Heart left ventricle (tissue), 16 donors: ENCODE measurements around the gene TXNDC17. TPM values are rescaled to one million over a fixed set of nuclear protein-coding genes. Genes with fewer than 3 reads are reported as not detected.

Experiments
- ATAC-seq, 4 donors: fragments of 200-7000 bp; cut with Tn5 transposase; one replicate each; pipeline ENCODE4 v1.9.1; 2020 to 2022; ENCODE audit warnings: moderate library complexity in 4 of 4, mild to moderate bottlenecking in 3 of 4, moderate number of reproducible peaks in 1 of 4
- DNase-seq, 5 donors: peaks; one replicate each; pipeline ENCODE4 v3.0.0-alpha.2; 2020
- H3K27ac ChIP-seq, 12 donors: fragments of 200-600 bp; sonication (generic) in 4 of 12; one replicate each; pipeline versions ENCODE4 v1.5.0 to v1.8.0; 2016 to 2022; ENCODE audit warnings: mild to moderate bottlenecking in 2 of 12
- H3K27me3 ChIP-seq, 9 donors: fragments of 200-600 bp; sonication (generic) in 2 of 9; one replicate each; pipeline versions ENCODE4 v1.5.1 to v1.8.0; 2016 to 2022; ENCODE audit warnings: mild to moderate bottlenecking in 3 of 9
- H3K36me3 ChIP-seq, 9 donors: fragments of 200-600 bp; sonication (generic) in 2 of 9; one replicate each; pipeline versions ENCODE4 v1.5.0 to v1.8.0; 2018 to 2022; ENCODE audit warnings: mild to moderate bottlenecking in 2 of 9
- H3K4me1 ChIP-seq, 12 donors: fragments of 200-600 bp; sonication (generic) in 4 of 12; one replicate each; pipeline versions ENCODE4 v1.5.0 to v1.8.0; 2016 to 2022; ENCODE audit warnings: mild to moderate bottlenecking in 3 of 12
- H3K4me3 ChIP-seq, 12 donors: fragments of 200-600 bp; sonication (generic) in 4 of 12; one replicate each; pipeline versions ENCODE4 v1.5.0 to v1.8.0; 2017 to 2022; ENCODE audit warnings: mild to moderate bottlenecking in 9 of 12, moderate library complexity in 4 of 12
- H3K9me3 ChIP-seq, 12 donors: fragments of 200-600 bp; sonication (generic) in 4 of 12; one replicate each; pipeline versions ENCODE4 v1.5.0 to v1.8.0; 2016 to 2022; ENCODE audit warnings: mild to moderate bottlenecking in 1 of 12
- POLR2A ChIP-seq, 2 donors: fragments of 450-650 bp; IDR thresholded peaks; one replicate each; pipeline ENCODE4 v1.6.1; 2017; ENCODE audit warnings: antibody characterized with exemption in 2 of 2, mild to moderate bottlenecking in 2 of 2, moderate library complexity in 2 of 2
- WGBS, 4 donors: extraction: QIAGEN DNeasy Blood & Tissue Kit in 2 of 4; methylation state at CpG; one replicate each; pipeline versions ENCODE4 v1.1.5 to v1.1.7; 2013 to 2018; 5-methylcytosine and 5-hydroxymethylcytosine counted together
- intact Hi-C, 10 donors: fragments of 100-400 bp; cut with DNase I; formaldehyde crosslinking; loops; one replicate each; pipeline versions ENCODE4 v1.11.1 to v1.14.2; 2022
- polyA plus RNA-seq, 2 donors: library from polyadenylated mRNA; stranded (reverse); fragments of 200-250 nt; gene quantifications; one replicate each; pipeline ENCODE4 v1.2.3, GENCODE V29; 2013
- total RNA-seq, 9 donors: library from RNA; depleted of rRNA in 2 of 9; stranded (reverse); fragments of >200 nt in 2 of 9; fragmentation: NEBNext Ultra II Directional in 3 of 9; extraction: Animal tissue kit (Norgen Biotek cat#: 25700) in 3 of 9; gene quantifications; one replicate each; pipeline versions ENCODE4 v1.1.0 to v1.2.4, GENCODE V29; 2016 to 2023
- TF ChIP-seq, protein P1 (sequence below), 12 donors: fragments of 200-600 bp; sonication (generic) in 4 of 12; IDR thresholded peaks; one replicate each; pipeline versions ENCODE4 v1.5.0 to v1.8.0; 2018 to 2022; ENCODE audit warnings: antibody characterized with exemption in 12 of 12, mild to moderate bottlenecking in 5 of 12
- donor health status: ischemic (EF 13 %, LVEDD 7.1; RV severe dilation, severe dysfunction).
- donor health status: healthy with polysubstance abuse.
- donor health status: DM: no; HTN: yes; CAD: no.
- donor health status: DM: no; HTN: no; CAD: no.
- donor health status: ischemic (EF 25% LVEDD 6.9; RV normal size, moderate dysfunction).
- donor health status: ischemic (EF 25% LVEDD 5.7; RV mildly dilated, moderate dysfunction).
- donor health status: healthy.
- donor health status: DM: yes; HTN: yes; CAD: no.
- donor health status: ischemic (EF 35%, LVEDD 5.7; RV mildly dilated, moderate dysfunction).
- donor health status: nonischemic (EF 11% LVEDD 7.7; RV severe dilation, severe dysfunction).
- donor health status: DM: yes; HTN: yes; CAD: no.
- donor health status: PGD.
- donor health status: ischemic (EF 29% LVEDD 5.4; RV normal size, mild dysfunction).
- donor health status: nonischemic (EF 23%, LVEDD 6.1; RV moderate dilation, normal function).

The TXNDC17 gene
- total and polyA plus RNA-seq, 11 donors = 31.5 to 221 (median 62.8) TPM

- intact Hi-C loops = no loop called here
- Histone ChIP-seq H3K27me3 (peaks cover 0 to 22% (median 5%) of the 10 kb centered on the region in 9 donors), H3K9me3 (no peaks in the 10 kb centered on the region), H3K4me3 (no peak overlapping the region), H3K36me3 (no peaks in the 10 kb centered on the region), H3K4me1 (no peaks in the 10 kb centered on the region), H3K27ac (no peak overlapping the region)
- WGBS, 4 donors = 91 to 94% (median 92%) methylated on average over 3 of the region's 3 CpGs
- ATAC-seq (no peak), DNase-seq (no peak)
- no peak for TF ChIP-seq POLR2A (IDR thresholded peaks at IDR 0.05)
- TF ChIP-seq, protein P1, sequence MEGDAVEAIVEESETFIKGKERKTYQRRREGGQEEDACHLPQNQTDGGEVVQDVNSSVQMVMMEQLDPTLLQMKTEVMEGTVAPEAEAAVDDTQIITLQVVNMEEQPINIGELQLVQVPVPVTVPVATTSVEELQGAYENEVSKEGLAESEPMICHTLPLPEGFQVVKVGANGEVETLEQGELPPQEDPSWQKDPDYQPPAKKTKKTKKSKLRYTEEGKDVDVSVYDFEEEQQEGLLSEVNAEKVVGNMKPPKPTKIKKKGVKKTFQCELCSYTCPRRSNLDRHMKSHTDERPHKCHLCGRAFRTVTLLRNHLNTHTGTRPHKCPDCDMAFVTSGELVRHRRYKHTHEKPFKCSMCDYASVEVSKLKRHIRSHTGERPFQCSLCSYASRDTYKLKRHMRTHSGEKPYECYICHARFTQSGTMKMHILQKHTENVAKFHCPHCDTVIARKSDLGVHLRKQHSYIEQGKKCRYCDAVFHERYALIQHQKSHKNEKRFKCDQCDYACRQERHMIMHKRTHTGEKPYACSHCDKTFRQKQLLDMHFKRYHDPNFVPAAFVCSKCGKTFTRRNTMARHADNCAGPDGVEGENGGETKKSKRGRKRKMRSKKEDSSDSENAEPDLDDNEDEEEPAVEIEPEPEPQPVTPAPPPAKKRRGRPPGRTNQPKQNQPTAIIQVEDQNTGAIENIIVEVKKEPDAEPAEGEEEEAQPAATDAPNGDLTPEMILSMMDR (IDR thresholded peaks at IDR 0.05) = no peak
Observed at GRCh38 chr17:6683081-6683684, 42.3 kb downstream of the TXNDC17 start.

DNA sequence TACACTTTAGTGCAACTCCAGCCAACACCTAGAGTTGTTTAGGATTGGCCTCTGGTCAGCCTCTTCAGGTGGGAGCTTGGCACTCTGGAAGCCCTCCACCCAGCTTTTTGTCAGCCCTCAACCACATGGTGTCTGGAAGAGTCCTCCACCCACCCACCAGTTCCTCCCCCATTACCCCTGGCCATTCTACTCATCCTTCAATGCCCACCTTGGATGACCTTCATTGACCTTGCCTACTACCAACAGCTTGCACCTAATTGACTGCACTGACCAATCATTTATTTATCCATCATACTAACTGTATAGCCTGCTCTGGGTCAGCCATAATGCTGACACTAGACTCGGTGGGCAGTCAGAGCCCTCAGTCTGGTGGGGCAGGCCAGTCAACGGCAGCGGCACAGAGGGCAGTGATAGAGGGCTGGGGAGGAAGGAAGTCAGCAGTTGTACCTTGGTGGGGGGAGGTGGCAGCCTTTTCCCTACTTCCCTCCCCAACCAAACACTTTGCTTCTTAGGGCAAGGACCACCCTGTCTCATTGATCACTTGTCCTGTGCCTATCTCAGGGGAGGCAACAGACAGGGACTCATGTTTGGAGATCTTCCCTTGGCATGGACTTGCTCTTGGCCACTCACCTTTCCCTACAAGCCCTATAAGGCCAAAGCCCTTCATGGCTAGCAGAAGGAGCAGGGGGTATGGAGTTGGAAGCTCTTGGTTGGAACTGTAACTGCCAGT lies 43.0 kb downstream of the TXNDC17 start:
- Histone ChIP-seq H3K4me3 (no peak overlapping the region), H3K9me3 (no peaks in the 10 kb centered on the region), H3K4me1 (no peaks in the 10 kb centered on the region), H3K36me3 (no peaks in the 10 kb centered on the region), H3K27me3 (peaks cover 0 to 15% (median 5%) of the 10 kb centered on the region in 9 donors), H3K27ac (no peak overlapping the region)
- intact Hi-C loops = no loop called here
- TF ChIP-seq POLR2A (IDR thresholded peaks at IDR 0.05) = no peak
- TF ChIP-seq, protein P1 (IDR thresholded peaks at IDR 0.05) = no peak
- DNase-seq (no peak), ATAC-seq (no peak)
- 76 to 87% (median 83%) methylated on average over 3 of the region's 3 CpGs for WGBS, 4 donors

DNA sequence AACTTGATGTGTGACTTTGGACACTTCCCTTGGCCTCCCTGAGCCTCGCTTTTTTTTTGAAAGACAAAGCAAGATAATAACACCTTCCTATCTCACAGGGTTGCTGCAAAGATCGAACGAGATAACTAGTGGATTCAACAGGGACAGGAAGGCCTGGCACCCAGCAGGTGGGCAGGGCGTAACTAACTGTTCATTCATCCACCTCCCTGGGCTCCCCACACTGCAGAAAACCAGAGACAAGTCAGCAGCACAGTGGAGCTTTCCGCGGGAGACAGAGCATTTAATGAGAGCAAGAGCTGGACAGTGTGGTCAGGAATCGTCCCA lies 43.6 kb downstream of the TXNDC17 start:
- intact Hi-C loops = no loop called here
- Histone ChIP-seq H3K4me3 (no peak overlapping the region), H3K36me3 (no peaks in the 10 kb centered on the region), H3K9me3 (no peaks in the 10 kb centered on the region), H3K27me3 (peaks cover 0 to 13% (median under 1%) of the 10 kb centered on the region in 9 donors), H3K4me1 (no peaks in the 10 kb centered on the region), H3K27ac (no peak overlapping the region)
- 40 to 57% (median 49%) methylated on average over 7 of the region's 7 CpGs for WGBS, 4 donors
- TF ChIP-seq, protein P1 (IDR thresholded peaks at IDR 0.05) = no peak
- no peak for TF ChIP-seq POLR2A (IDR thresholded peaks at IDR 0.05)
- no peak for ATAC-seq
- no peak for DNase-seq

DNA sequence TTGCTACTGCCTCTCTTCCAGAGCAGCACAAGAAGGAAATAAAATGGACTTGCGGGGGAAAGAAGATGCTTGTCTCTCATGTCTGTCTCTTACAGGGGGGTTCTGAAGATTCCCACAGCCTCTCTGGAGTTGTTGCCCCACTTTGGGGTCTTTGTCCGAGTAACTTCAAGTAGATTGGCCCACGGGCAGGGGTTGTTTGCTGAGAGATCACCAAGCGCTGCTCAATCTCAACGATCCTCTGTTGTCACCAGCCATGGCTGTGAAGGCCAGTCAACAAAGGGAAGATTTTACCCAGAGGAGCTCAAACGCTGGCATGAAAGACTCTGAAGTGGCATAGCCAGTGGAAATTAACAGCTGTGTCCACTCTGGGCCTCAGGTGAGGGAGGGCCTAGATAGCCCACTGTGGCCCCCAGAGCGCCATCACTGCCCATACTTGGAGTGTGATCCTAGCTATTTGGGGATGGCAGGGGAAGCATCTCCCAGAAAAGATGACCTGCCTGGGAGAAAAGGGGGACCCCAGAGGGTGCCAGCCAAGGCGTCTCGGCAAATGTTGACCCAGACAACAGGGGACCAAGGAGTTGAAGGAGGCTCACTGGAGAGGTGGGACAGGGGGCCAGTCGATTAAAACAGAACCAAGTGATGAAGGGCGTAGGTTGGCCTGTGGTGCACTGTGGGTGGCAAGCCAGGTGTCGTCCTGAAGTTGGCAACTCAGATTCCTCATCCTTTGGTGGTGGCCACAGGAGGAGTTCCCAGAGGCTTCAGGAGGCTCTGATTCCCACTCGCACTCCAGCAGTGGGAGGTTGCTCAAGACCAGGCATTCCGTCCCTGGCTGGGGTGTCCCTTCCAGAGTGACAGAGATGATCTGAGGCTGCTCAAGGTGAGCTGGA lies 44.3 kb downstream of the TXNDC17 start:
- Histone ChIP-seq H3K27me3 (peaks cover 0 to 13% (median 0%) of the 10 kb centered on the region in 9 donors), H3K4me1 (no peaks in the 10 kb centered on the region), H3K4me3 (no peak overlapping the region), H3K36me3 (no peaks in the 10 kb centered on the region), H3K9me3 (no peaks in the 10 kb centered on the region), H3K27ac (no peak overlapping the region)
- DNase-seq = no peak
- 71 to 78% (median 75%) methylated on average over 12 to 14 of the region's 14 CpGs for WGBS, 4 donors
- ATAC-seq = no peak
- intact Hi-C loops = no loop called here
- TF ChIP-seq POLR2A (IDR thresholded peaks at IDR 0.05) = no peak
- TF ChIP-seq, protein P1 (IDR thresholded peaks at IDR 0.05) = no peak
